GM12892 (cell line): ENCODE results near the gene EID3.

Experiments used
- POLR2A ChIP-seq: IDR thresholded peaks from 2 replicates; pipeline ENCODE4 v1.6.1; 2011; ENCODE audit warnings: low read depth, low read length, control low read depth
- TAF1 ChIP-seq: IDR thresholded peaks from 2 replicates; pipeline ENCODE4 v1.6.1; 2011; ENCODE audit warnings: low read depth, mild to moderate bottlenecking, control low read depth, low read length, borderline replicate concordance

GRCh38 chr12:104342147-104342546 lies 38.6 kb downstream of the EID3 start:
- TF ChIP-seq POLR2A = no peak
- TF ChIP-seq TAF1 = no peak
